ENCODE measurements around the gene FARP2.

FARP2 gene

DNA sequence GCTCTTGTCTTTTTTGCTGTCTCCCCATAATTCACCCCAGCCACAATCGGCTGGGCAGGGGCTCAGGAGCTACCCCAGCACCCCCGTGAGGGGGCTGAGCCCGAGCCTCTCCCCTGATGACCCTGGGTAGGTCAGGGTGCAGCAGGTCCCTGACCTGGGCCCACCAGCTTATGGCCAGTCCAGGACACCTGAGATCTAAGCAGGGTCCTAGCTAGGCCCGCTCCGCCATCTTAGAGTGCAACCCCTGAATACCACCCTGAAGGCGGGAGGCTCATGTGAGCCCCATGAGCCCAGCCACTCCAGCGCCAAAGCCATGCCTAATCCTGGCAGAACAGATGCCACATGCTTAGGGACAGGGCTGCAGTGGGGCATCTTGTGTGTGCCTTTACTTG lies 136.1 kb downstream of the FARP2 start:
- DNase-seq (ENCODE audit: low read depth) = no peak
- TF ChIP-seq, protein P1, sequence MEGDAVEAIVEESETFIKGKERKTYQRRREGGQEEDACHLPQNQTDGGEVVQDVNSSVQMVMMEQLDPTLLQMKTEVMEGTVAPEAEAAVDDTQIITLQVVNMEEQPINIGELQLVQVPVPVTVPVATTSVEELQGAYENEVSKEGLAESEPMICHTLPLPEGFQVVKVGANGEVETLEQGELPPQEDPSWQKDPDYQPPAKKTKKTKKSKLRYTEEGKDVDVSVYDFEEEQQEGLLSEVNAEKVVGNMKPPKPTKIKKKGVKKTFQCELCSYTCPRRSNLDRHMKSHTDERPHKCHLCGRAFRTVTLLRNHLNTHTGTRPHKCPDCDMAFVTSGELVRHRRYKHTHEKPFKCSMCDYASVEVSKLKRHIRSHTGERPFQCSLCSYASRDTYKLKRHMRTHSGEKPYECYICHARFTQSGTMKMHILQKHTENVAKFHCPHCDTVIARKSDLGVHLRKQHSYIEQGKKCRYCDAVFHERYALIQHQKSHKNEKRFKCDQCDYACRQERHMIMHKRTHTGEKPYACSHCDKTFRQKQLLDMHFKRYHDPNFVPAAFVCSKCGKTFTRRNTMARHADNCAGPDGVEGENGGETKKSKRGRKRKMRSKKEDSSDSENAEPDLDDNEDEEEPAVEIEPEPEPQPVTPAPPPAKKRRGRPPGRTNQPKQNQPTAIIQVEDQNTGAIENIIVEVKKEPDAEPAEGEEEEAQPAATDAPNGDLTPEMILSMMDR (conservative IDR thresholded peaks at IDR 0.05; ENCODE audit: control insufficient read depth, insufficient read depth, low read depth, low read length) = no peak
- H3K4me3 ChIP-seq (ENCODE audit: control insufficient read depth, low read depth, low read length) = no peak overlapping the region

DNA sequence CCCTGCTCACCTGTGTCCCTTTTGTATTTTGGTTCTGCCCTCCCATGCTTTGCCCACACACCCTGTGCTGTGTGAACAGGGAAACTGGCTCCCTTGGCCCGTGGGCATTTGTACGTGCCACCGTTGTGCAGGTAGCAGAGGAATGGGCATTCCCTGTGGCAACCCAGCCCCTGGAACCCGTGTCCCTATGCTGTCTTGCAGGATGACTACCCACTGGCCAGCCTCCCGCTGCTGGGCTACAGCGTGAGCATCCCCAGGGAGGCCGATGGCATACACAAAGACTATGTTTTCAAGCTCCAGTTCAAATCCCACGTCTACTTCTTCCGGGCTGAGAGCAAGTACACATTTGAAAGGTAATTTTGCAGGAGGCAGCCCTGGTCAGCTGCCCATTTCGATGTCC lies 137.0 kb downstream of the FARP2 start:
- no peak overlapping the region for H3K4me3 ChIP-seq (ENCODE audit: control insufficient read depth, low read depth, low read length)

DNA sequence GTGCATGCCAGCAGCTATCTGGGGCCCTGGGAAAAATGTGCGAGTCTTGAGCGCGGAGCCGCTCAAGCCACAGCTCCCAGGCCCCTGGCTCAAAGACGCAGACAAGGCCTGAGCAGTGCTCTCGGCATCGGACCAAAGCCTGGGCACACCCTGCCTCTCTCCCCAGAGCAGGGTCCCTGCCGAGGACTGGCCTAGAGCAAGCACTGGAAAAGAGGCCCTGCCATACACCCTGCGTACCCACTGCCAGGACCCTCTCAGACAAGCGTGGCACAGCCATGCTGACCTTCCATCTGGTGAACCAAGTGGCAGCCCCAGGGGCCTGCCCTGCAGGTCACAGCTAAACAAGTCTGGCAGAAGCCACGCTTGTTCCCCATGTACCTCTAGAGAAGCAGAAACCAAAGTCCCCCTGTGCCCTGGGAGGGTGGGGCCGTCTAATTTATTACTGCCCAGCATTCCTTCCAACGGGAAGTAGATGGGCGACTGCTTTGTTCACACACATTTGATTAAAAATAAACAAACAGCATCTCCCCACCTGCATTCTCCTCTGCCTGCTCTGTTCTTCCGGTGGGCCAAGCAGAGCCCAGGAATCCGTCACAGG lies 138.3 kb downstream of the FARP2 start:
- H3K4me3 ChIP-seq (ENCODE audit: control insufficient read depth, low read depth, low read length) = no peak overlapping the region
- DNase-seq (ENCODE audit: low read depth) = no peak
- TF ChIP-seq, protein P1 (conservative IDR thresholded peaks at IDR 0.05; ENCODE audit: control insufficient read depth, insufficient read depth, low read depth, low read length) = no peak

More for the DNA sequence above, 137.0 kb downstream of the FARP2 start:
- no peak for DNase-seq (ENCODE audit: low read depth)
- TF ChIP-seq, protein P1 (conservative IDR thresholded peaks at IDR 0.05; ENCODE audit: control insufficient read depth, insufficient read depth, low read depth, low read length) = no peak

DNA sequence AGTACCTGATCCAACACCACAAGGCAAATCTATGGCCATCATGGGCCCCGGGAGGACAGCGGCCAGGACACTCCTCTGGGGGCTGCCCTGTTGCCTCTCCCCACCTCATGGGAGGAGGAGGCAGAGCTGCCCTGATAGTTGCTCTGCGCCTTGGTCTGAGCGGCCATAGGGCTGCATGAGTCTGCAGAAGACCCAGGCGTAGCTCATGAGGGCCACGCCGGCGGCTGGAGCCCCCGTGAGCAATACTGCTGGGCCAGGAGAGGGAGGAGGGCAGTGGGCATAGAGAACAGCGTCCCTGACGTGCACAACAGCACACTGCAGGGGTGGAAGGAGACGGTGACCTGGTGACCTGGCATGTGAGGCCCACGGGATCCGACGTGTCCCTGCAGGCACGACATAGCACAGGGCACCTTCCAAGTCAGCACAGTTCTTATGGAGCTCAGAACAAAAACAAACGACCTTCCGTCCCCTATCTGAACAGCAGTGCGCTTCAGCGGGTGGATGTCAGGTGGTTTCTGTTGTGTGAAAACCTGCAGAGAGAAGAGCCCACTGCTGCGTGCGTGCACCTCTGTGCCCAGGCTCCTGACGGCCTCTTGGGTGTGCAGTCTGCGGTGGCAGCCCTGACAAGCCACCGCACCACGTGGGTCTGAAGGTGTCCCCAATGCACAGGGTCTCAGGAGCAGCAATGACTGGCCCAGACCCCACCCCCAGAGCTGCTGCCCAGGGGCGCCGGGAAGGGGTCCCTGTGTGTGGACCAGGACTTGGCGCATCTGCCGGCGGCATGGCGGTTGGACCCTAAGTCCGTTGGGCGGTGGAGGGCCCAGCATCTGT lies 139.3 kb downstream of the FARP2 start:
- TF ChIP-seq, protein P1 (conservative IDR thresholded peaks at IDR 0.05; ENCODE audit: control insufficient read depth, insufficient read depth, low read depth, low read length) = no peak
- H3K4me3 ChIP-seq (ENCODE audit: control insufficient read depth, low read depth, low read length) = no peak overlapping the region
- no peak for DNase-seq (ENCODE audit: low read depth)

DNA sequence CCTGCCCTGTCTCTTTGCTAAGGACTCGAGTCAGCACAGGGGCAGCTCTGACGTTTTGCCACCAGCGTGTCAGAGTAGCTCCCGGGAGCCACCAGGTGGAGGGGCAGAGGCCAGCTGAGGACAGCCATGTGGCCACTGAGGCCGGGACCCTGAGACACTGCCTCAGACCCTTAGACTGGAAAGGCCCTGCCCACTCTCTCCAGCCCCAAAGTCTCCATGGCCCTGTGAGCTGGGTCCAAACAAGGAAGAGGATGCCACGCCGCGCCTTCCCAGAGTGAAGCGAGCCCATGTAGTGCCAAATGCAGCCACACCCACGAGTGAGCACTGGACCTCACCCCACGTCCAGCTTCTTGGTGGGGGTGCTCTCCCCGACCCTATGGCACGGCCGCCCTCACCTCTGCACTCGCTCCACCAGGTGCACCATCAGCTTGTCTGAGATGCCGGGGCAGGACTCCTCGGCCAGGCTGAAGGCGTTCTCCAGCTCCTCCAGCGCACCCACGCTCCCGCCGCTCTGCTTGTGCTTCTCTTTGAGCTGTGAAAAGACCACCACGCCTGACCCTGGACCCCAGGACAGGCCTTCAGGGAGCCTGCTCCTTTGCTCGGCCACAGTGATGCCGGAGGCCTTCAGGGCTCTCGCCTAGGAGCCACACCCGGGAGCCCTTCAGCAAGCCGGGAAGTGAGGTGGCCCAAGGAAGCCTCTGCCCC lies 140.1 kb downstream of the FARP2 start:
- no peak for DNase-seq (ENCODE audit: low read depth)
- no peak overlapping the region for H3K4me3 ChIP-seq (ENCODE audit: control insufficient read depth, low read depth, low read length)
- TF ChIP-seq, protein P1 (conservative IDR thresholded peaks at IDR 0.05; ENCODE audit: control insufficient read depth, insufficient read depth, low read depth, low read length) = no peak

DNA sequence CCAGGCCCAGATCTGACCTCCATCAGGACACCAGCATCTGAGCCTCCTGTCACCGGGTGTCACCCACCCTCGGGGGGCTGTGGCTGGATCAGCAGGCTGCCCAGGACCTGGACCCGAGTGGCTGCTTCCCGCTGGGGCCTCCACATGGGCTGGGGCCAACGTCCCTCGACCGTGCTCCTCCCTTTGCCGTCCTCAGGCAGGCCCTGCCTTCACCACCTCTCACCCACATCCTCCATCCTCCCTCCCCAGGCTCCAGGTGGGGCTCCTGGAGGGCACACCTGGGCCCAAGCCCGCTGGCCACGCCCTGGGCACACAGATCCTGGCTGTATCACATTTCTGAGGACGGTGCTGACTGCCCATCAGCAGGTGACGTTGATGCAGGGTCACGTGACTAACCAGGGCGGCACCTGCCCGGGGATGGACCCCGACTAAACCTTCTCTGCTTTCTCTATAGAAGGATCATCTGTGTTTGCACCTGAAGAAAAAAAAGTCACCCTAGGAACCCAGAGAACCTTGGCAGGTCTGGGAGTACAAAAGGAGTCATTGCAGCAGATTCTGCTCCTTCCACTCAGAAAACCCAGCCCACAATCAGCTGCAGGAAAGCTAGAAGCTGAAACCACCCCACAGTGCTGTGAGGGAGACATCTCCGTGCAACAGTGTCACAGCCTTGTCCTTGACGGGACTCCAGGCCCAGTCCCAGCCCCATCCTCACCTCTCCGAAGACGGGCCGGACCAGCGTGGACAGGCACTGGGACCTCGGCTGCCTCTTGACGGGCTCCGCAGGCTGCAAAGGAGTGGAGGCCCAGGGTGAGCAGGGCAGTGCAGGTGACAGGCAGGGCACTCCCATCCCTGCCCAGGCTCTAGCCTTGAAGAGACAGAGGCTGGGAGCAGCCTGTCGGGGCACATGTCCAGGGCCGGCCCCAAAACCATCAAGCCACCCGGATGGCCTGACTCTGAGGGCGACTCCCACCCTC lies 141.1 kb downstream of the FARP2 start:
- no peak for DNase-seq (ENCODE audit: low read depth)
- H3K4me3 ChIP-seq (ENCODE audit: control insufficient read depth, low read depth, low read length) = no peak overlapping the region
- TF ChIP-seq, protein P1 (conservative IDR thresholded peaks at IDR 0.05; ENCODE audit: control insufficient read depth, insufficient read depth, low read depth, low read length) = no peak

Measured in fibroblast of mammary gland (primary cell).